HAP-1 (cell line): ENCODE results near the gene VWC2L.

Source experiments
- DNase-seq, 2 experiments: peaks; one replicate each; pipeline ENCODE4 v3.0.0-alpha.2; 2016 to 2020; ENCODE audit warnings: low spot score in 2 of 2
- H3K27me3 ChIP-seq: fragments of 250-450 bp; sonication (Bioruptor Pico); 2 replicates; pipeline ENCODE4 v1.5.1; 2020; ENCODE audit warnings: low read depth, mild to moderate bottlenecking, moderate library complexity
- H3K36me3 ChIP-seq: fragments of 250-450 bp; sonication (Bioruptor Pico); replicated peaks from 2 replicates; pipeline ENCODE4 v1.5.1; 2020; ENCODE audit warnings: mild to moderate bottlenecking
- H3K4me1 ChIP-seq: fragments of 250-450 bp; sonication (Bioruptor Pico); 2 replicates; pipeline ENCODE4 v1.5.1; 2020; ENCODE audit warnings: mild to moderate bottlenecking
- H3K4me3 ChIP-seq: fragments of 250-450 bp; sonication (Bioruptor Pico); 2 replicates; pipeline ENCODE4 v1.5.1; 2020; ENCODE audit warnings: mild to moderate bottlenecking, moderate library complexity
- H3K9me3 ChIP-seq: fragments of 250-450 bp; sonication (Bioruptor Pico); 2 replicates; pipeline ENCODE4 v1.5.1; 2020; ENCODE audit warnings: mild to moderate bottlenecking, moderate library complexity
- in situ Hi-C: fragments of 300-500 bp; cut with MboI; formaldehyde crosslinking; loops from 3 replicates; pipeline ENCODE4 v1.14.3; 2020; ENCODE audit warnings: low sequenced_read_pairs, inconsistent platforms, mixed read lengths

VWC2L gene

GRCh38 chr2:214529514-214529913 lies 118.7 kb downstream of the VWC2L start:
- in situ Hi-C loops: no loop called here
- no peaks in the 10 kb centered on the region for H3K27me3 ChIP-seq
- no peaks in the 10 kb centered on the region for H3K9me3 ChIP-seq
- no peak overlapping the region for H3K4me3 ChIP-seq
- no peak for DNase-seq
- no peaks in the 10 kb centered on the region for H3K36me3 ChIP-seq
- no peaks in the 10 kb centered on the region for H3K4me1 ChIP-seq

- Histone ChIP-seq H3K9me3 (no peaks in the 10 kb centered on the region), H3K27me3 (no peaks in the 10 kb centered on the region), H3K36me3 (no peaks in the 10 kb centered on the region), H3K4me1 (no peaks in the 10 kb centered on the region), H3K4me3 (no peak overlapping the region)
- in situ Hi-C loops: no loop called here
- no peak for DNase-seq
Measured at GRCh38 chr2:214533541-214533940, 122.7 kb downstream of the VWC2L start.

- no peaks in the 10 kb centered on the region for H3K4me1 ChIP-seq
- H3K9me3 ChIP-seq: no peaks in the 10 kb centered on the region
- in situ Hi-C loops: no loop called here
- no peaks in the 10 kb centered on the region for H3K27me3 ChIP-seq
- no peak for DNase-seq
- no peak overlapping the region for H3K4me3 ChIP-seq
- no peaks in the 10 kb centered on the region for H3K36me3 ChIP-seq
Measured at GRCh38 chr2:214536625-214537024, 125.8 kb downstream of the VWC2L start.

GRCh38 chr2:214537929-214538328 lies 127.1 kb downstream of the VWC2L start:
- H3K4me1 ChIP-seq: no peaks in the 10 kb centered on the region
- DNase-seq: no peak
- no peak overlapping the region for H3K4me3 ChIP-seq
- no peaks in the 10 kb centered on the region for H3K9me3 ChIP-seq
- H3K27me3 ChIP-seq: no peaks in the 10 kb centered on the region
- H3K36me3 ChIP-seq: no peaks in the 10 kb centered on the region
- in situ Hi-C loops: no loop called here

GRCh38 chr2:214542295-214542694 lies 131.4 kb downstream of the VWC2L start:
- Histone ChIP-seq H3K4me3 (no peak overlapping the region), H3K4me1 (no peaks in the 10 kb centered on the region), H3K27me3 (no peaks in the 10 kb centered on the region), H3K9me3 (no peaks in the 10 kb centered on the region), H3K36me3 (no peaks in the 10 kb centered on the region)
- in situ Hi-C loops: no loop called here
- no peak for DNase-seq

GRCh38 chr2:214542866-214543265 lies 132.0 kb downstream of the VWC2L start:
- Histone ChIP-seq H3K9me3 (no peaks in the 10 kb centered on the region), H3K36me3 (no peaks in the 10 kb centered on the region), H3K4me1 (no peaks in the 10 kb centered on the region), H3K4me3 (no peak overlapping the region), H3K27me3 (no peaks in the 10 kb centered on the region)
- DNase-seq: no peak
- in situ Hi-C loops: no loop called here

- H3K27me3 ChIP-seq: no peaks in the 10 kb centered on the region
- in situ Hi-C loops: no loop called here
- H3K9me3 ChIP-seq: no peaks in the 10 kb centered on the region
- no peaks in the 10 kb centered on the region for H3K4me1 ChIP-seq
- H3K36me3 ChIP-seq: no peaks in the 10 kb centered on the region
- no peak for DNase-seq
- no peak overlapping the region for H3K4me3 ChIP-seq
Measured at GRCh38 chr2:214543386-214543955, 132.6 kb downstream of the VWC2L start.

- Histone ChIP-seq H3K4me3 (no peak overlapping the region), H3K36me3 (no peaks in the 10 kb centered on the region), H3K9me3 (no peaks in the 10 kb centered on the region), H3K4me1 (no peaks in the 10 kb centered on the region), H3K27me3 (no peaks in the 10 kb centered on the region)
- in situ Hi-C loops: no loop called here
- DNase-seq: no peak
Measured at GRCh38 chr2:214545898-214546542, 135.2 kb downstream of the VWC2L start.

GRCh38 chr2:214547931-214548330 lies 137.1 kb downstream of the VWC2L start:
- Histone ChIP-seq H3K27me3 (no peaks in the 10 kb centered on the region), H3K9me3 (no peaks in the 10 kb centered on the region), H3K4me3 (no peak overlapping the region), H3K36me3 (no peaks in the 10 kb centered on the region), H3K4me1 (no peaks in the 10 kb centered on the region)
- no peak for DNase-seq
- in situ Hi-C loops: no loop called here

- no peaks in the 10 kb centered on the region; the same call in 1 of the 2 replicates for H3K27me3 ChIP-seq
- in situ Hi-C loops: no loop called here
- no peaks in the 10 kb centered on the region for H3K36me3 ChIP-seq
- no peaks in the 10 kb centered on the region for H3K4me1 ChIP-seq
- no peak overlapping the region for H3K4me3 ChIP-seq
- H3K9me3 ChIP-seq: no peaks in the 10 kb centered on the region
- no peak for DNase-seq
Measured at GRCh38 chr2:214549946-214550345, 139.1 kb downstream of the VWC2L start.

- H3K4me3 ChIP-seq: no peak overlapping the region
- H3K4me1 ChIP-seq: no peaks in the 10 kb centered on the region
- no peaks in the 10 kb centered on the region for H3K36me3 ChIP-seq
- no peaks in the 10 kb centered on the region; the same call in 1 of the 2 replicates for H3K27me3 ChIP-seq
- no peak for DNase-seq
- H3K9me3 ChIP-seq: no peaks in the 10 kb centered on the region
- in situ Hi-C loops: no loop called here
Measured at GRCh38 chr2:214550786-214551185, 139.9 kb downstream of the VWC2L start.

GRCh38 chr2:214557884-214558283 lies 147.0 kb downstream of the VWC2L start:
- H3K27me3 ChIP-seq: no peaks in the 10 kb centered on the region; the same call in 1 of the 2 replicates
- in situ Hi-C loops: no loop called here
- no peak overlapping the region for H3K4me3 ChIP-seq
- no peaks in the 10 kb centered on the region for H3K4me1 ChIP-seq
- H3K36me3 ChIP-seq: no peaks in the 10 kb centered on the region
- no peaks in the 10 kb centered on the region for H3K9me3 ChIP-seq
- no peak for DNase-seq

GRCh38 chr2:214558341-214558740 lies 147.5 kb downstream of the VWC2L start:
- no peak overlapping the region for H3K4me3 ChIP-seq
- no peaks in the 10 kb centered on the region; the same call in 1 of the 2 replicates for H3K27me3 ChIP-seq
- in situ Hi-C loops: no loop called here
- H3K9me3 ChIP-seq: no peaks in the 10 kb centered on the region
- no peak for DNase-seq
- no peaks in the 10 kb centered on the region for H3K36me3 ChIP-seq
- no peaks in the 10 kb centered on the region for H3K4me1 ChIP-seq

GRCh38 chr2:214560176-214560575 lies 149.3 kb downstream of the VWC2L start:
- in situ Hi-C loops: no loop called here
- H3K27me3 ChIP-seq: no peaks in the 10 kb centered on the region

More at GRCh38 chr2:214560176-214560575, 149.3 kb downstream of the VWC2L start:
- Histone ChIP-seq H3K4me1 (no peaks in the 10 kb centered on the region), H3K4me3 (no peak overlapping the region), H3K9me3 (no peaks in the 10 kb centered on the region), H3K36me3 (no peaks in the 10 kb centered on the region)
- DNase-seq: no peak
